ENCODE results near the gene UNCX.
"Not testable (repeated sequence)": the region's sequence is repeated elsewhere in the genome, so short reads cannot be mapped to it uniquely, and the experiment has no call there.

UNCX gene

DNA sequence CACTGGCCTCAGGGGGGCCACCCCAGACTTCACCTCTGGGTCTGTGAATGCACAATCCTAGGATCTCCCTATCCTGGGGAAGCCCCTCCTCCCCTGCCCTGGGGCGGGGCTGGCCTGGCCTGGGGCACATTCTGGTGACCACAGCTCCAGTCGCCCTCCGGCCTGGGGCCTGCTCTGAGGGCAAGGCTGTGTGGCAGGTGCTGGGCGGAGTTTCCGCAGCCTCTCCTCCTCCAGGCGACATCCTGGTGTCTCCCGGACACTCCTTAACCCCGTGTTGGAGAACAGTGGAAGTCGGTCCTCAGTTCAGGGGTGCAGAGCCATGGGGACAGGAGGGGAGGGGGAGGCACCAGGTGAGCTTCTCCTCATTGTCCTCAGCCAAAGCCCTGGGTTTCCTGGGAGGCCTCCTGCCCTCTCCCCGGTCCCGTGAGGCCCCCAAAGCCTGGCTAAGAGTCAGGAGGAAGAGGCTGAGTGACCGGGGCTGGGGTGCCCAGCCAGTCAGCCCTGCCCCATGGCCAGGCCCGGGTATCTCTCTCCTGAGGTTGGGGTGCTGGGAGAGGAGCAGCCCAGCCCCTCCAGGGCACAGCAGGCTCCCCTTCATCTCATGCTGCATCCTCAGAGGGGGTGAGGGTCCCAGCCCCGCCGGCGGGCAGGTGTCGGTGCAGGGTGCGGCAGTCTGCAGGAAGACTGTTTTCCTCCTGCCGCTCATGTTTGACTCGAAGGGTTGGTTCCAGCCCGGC, 22.6 kb downstream of the UNCX start:
- in situ Hi-C loops (cut with MboI; ENCODE audit: low sequenced_read_pairs) = no loop called here

DNA sequence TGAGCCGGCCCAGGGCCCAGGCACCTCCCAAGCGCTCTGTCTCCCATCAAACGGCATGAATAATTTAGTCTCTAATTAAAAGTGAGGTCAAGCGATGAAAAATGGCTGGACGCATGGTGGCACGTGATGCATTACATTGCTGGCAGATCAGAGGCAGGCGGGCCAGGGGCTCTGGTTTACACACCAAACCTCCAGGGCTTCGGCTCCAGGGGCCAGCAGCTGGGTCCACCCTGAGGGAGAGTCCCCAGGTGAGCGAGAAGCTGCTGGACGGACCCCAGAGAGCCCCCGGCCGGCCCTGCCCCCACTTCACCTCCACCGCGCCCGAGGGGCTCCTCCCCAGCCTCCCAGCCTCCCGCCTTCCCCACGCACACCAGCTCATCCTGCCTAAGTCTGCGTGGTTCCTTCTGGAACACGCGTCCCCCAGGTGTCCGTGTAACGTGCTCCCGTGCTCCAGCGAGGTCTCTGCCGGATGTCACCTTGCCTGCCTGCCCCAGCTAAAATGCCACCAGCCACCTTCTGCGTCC, 23.2 kb downstream of the UNCX start:
- in situ Hi-C loops (cut with MboI; ENCODE audit: low sequenced_read_pairs) = no loop called here

DNA sequence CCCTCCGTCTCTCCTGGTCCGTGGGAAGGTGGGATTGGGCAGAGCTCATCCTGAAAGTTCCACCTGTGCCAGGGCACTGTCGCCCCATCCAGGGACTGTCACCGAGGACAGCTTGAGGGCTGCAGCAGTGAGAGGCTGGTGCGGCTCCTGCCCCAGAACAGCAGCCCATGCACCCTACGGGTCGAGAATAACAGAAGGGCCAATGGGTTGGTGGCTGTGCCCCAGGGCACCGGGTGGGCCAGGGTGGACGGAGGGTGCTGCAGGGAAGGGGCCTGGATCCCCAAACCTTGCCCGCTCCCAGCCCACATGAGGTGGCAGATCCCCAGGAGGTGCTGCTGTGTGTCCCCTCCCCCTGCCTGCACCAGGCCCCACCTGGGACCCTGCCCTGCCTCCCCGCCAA, 23.9 kb downstream of the UNCX start:
- in situ Hi-C loops (cut with MboI; ENCODE audit: low sequenced_read_pairs) = no loop called here

DNA sequence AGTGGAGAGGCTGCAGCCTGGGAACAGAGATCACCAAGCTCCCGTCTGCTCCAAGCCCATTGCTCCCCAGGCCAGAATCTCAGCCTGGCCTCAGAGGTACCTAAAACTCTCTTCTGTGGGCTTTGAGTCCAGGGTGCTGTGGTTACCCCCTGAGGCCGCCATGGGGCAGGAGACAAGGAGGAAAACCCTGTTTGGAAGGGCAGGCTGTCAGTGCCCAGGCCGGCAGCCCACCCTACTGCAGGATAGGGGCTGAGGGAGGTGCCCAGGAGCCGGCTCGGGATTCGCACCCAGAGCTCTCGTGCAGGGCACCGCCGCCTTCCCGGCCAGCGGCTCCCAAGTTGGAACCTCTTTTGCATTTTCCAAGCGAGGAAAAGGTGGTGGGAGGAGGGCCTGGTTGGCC, 24.5 kb downstream of the UNCX start:
- in situ Hi-C loops (cut with MboI; ENCODE audit: low sequenced_read_pairs) = no loop called here

DNA sequence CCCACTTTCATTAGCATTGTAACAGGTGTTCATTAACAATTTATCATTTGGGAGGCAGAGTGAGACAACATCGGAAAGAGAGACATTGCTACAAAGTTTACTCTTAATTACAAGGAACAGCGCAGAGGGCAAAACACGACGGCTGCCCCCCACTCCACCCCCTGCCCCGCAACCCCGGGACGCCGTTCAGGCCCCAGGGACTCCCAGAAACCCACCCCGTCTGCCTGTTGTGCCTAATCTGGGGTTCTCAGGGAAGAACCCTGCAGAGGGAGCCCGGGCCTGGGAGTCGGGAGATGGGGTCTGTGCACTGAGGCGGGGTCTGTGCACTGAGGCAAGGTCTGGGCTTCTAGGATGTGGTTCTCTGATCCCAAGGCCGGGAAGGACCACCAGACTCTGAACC, 25.2 kb downstream of the UNCX start:
- in situ Hi-C loops (cut with MboI; ENCODE audit: low sequenced_read_pairs) = no loop called here

DNA sequence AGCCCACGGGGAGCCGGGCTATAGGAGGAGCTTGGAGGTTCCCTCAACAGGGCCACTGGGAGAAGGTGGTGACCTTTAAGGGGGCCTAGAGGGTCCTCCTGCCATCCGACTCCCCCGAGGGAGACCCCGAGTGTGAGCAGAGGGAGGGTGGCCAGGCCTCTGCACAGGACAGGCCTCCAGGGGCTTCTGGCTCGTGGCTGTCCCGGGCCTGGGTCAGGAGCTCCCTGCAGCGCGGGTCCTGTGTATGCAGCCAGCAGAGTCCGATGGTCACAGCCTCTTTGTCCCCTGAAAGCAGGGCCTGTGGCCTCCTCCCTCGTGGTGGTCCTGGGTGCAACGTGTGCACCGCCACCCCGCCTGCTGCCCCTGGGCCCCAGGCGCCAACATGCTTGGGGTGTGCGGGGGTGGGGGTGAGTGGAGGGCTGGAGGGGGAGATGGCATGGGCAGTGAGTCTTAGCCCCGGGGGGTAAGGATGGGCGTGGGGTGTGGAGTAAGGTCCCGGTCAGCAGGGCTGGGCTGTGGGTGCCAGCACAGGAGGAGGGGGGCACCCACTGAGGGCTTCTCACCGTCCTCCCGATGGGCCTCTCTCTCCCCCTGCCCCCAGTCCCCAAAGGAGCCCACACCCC, 27.1 kb downstream of the UNCX start:
- in situ Hi-C loops (cut with MboI; ENCODE audit: low sequenced_read_pairs) = no loop called here

DNA sequence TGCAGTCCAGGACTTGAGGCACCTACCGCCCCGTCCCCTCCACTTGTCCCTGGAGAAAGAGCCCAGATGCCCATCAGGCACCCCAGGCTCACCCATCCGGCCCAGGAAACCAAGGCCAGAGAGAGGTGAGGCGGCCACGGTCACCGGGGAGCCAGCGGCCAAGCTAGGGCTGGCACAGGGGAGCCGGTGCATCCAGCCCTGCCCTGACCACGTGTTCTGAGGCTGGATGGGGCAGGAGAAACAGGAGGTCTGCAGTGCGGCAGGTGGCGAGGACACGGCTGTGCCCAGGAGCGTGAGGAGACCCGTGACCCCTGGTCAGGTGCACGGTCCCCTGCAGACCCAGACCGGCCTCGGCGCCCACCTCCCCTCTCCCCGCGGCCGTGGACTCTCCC, 27.6 kb downstream of the UNCX start:
- in situ Hi-C loops (cut with MboI; ENCODE audit: low sequenced_read_pairs) = no loop called here

DNA sequence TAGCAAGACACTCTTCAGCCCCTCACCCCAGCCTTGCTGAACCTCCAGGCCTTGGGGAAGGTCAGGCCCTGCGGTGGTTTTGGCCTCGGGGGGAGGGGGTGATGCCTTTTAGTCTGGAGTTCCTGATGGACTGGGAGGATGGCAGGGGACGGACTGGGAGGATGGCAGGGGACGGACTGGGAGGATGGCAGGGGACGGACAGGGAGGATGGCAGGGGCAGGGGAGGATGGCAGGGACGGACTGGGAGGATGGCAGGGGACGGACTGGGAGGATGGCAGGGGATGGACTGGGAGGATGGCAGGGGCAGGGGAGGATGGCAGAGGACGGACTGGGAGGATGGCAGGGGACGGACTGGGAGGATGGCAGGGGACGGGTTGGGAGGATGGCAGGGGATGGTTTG, 28.4 kb downstream of the UNCX start:
- in situ Hi-C loops (cut with MboI; ENCODE audit: low sequenced_read_pairs) = not testable (repeated sequence)

DNA sequence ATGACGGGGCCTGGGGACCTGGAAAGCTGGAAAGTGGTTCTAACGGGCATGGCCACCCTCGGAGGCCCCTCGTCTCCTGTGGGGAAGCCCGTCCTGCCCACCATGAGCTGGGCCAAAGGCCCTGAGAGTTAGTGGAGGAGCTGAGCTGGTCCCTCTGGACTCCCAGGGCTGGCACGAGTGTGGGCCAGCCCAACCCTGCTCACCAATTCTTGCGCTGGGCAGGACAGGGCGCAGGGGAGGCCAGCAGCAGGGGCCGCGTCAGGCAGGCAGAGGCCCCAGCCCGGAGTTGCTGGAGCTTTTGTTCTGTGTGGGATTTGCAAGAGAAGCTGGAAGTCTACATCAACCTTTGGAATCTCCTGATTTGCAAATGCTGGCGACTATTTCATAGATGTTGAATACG, 29.8 kb downstream of the UNCX start:
- in situ Hi-C loops (cut with MboI; ENCODE audit: low sequenced_read_pairs) = no loop called here

DNA sequence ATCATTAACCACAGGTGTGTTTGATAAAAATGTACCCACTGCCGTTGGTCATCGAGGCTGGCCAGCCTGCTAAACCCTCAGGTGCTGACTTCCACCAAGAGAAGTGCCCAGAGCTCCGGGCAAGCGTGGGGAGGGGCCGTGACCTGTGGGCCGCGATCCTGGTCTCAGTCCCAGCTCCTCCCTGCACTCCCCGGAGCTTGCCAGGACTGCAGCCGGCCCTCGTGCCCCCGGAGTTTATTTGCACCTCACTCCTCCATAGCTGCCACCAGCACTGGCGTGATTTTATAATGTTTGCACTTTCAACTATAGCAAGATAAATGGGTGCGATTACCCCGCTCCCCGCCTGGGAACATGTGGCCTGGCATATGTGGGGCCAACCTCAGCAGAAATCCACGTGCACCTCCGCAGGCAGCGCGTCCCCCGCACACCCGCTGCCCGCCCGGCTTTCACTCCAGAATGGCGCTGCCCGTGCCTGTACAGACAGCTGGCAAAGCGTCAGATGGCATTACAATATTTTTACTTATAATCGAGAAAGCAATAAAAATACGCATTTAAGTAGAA, 30.8 kb downstream of the UNCX start:
- in situ Hi-C loops (cut with MboI; ENCODE audit: low sequenced_read_pairs) = no loop called here

DNA sequence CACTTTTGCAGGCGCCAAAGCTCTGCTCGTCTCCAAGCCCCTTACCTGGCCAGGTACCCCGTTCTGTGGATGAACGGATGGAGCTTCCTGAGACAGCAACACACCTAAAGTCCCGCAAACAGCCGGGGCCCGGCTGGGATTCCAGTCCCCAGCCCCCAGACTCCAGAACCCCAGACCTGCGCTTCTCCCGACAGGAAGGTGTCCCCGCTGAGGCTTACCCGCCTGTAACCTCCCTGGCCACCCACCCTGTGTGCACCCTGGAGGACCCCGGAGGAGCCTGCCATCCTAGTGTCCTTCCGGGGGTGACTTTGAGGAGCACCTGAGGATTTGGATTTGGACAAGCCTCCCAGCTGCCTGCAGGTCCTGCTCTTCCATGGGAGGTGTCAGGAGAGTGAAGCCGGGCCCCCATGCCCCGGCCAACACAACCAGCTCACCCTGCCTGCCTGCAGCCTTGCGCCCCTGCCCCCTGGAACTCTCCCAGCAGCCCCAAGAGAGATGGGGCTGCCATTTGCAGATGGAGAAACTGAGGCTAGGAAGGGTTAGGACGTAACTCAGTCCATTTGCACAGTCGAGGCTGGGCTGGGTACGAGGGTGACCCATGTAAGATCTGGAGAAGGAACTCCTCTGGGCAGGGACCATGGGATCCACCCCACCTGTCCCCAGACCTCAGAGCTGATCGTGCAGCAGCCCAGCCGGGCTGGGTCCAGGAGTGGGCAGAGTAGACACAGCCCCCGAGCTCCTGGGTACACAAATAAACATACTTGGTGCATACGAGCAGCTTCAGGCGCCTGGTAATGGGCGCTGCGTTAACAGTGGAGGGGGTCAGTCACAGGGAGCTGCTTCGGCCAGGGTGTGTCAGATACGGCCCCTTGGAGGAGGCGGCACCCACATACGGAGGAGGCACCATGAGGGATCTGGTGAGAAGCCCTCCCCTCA, 31.9 kb downstream of the UNCX start:
- in situ Hi-C loops (cut with MboI; ENCODE audit: low sequenced_read_pairs) = no loop called here

DNA sequence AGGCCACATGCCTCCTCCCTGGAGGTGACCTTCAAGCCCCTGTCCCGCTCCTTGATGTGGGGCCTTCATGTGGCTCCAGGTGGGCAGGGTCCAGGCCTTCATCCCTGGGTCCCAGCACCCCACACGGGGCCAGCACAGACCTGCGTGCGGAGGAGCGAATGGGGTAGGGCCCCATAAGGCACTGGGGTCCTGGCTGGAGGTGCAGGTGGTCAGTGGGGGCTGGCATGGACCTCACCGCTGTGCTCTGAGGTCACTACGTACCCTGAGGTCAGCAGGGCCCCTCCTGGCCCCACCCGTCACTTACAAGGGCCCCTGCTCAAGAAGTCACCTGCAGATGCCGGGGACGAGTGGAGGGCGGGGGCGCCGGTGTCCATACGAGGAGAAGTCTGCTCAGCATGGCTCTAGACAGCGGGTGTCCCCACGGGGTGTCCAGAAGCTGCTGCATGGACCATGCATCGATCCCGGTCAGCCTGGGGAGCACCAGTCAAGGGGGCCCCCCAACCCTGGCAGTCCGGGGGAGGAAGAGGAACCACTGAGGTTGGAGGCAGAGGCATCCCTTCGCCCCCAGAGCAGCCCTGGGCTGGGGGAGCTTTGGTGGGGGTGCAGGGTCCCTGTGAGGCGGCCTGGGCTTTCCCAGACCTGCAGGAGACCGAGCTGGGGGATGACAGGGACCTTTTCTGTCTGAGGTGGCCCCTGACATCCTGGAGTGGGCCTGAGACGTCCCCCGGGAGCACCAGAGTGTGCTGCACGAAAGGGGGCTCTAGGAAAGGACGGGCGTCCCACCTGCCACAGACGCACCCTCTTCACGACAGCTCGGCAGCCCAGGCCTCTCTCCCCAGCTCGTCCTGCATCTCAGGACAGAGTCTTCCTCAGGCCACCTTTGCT, 34.6 kb downstream of the UNCX start:
- in situ Hi-C loops (cut with MboI; ENCODE audit: low sequenced_read_pairs) = no loop called here

DNA sequence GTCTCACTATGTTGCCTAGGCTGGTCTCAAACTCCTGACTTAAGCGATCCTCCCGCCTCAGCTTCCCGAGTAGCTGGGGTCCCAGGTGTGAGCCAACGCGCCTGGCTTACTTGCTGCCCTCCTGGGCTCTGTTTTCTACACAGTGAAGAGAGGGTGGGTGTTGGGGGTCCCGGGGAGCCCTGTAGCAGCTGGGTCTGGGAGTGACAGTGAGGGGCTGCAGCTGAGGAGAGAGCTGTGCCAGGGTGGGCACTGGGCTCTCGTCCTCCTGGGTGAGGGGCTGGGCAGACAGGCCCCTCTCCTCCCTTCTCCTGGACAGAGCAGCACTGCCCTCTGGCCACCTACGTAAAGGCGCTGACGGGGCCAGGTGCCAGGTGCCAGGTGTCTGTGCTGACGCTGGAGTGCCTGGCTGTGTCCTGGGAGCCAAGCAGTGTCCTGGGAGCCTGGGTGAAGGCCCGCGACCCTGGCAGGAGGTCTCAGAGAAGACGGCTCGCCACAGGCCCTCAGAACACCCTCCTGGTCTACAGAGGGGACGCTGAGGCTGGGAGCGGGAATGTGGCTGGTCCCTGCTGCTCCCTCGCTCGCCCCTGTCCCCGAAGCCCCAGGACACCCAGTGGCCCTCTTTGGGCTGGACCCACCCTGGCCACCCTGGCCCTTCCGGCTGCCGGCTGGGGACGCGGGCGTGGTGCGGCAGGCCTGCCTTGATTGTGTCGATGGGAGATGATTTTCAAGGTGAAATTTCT, 35.6 kb downstream of the UNCX start:
- in situ Hi-C loops (cut with MboI; ENCODE audit: low sequenced_read_pairs) = no loop called here

DNA sequence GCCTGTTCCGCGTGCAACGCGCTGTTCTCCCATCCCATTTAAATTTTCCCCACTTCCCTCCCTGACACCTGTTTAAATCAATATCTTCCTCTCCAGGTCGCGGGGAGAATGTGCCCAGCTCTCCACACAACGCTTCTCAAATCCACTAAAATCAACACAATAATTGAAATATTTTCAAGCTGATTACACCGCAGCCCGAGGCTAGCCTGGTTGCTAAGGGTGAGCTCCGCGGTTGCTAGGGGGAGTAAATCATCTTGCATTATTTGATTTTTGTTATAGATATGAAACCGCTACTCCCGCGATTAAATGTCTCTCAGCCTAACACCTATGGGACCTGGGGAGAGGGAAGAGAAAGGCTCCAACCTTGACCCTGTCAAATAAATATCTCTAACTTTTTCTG, 36.2 kb downstream of the UNCX start:
- in situ Hi-C loops (cut with MboI; ENCODE audit: low sequenced_read_pairs) = no loop called here

DNA sequence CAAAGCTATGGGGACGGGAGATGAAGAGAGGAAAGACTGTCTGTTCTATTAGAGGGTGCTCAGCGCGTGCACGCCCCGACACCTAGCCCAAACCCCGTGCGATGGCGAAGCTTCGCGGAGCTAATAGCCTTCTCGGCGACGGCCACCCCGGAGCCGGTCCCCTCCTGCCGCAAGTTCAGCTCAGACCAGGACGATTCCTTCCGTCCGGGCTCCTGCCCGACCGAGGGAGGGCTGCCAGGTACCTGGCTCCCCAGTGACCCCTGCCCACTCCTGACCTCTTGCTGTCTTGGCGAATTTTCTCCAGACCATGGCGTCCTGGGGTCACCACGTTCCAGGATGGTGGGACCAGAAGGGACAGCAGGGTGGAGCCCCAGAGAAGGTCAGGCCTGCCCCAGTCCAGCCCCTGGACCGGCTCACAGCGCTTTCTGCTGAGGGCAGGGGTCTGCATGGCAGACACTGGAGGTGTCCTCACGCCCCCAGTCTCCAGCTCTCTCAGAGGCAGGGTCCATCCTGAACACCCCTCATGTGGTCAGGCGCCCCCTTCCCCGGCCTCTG, 36.7 kb downstream of the UNCX start:
- in situ Hi-C loops (cut with MboI; ENCODE audit: low sequenced_read_pairs) = no loop called here

DNA sequence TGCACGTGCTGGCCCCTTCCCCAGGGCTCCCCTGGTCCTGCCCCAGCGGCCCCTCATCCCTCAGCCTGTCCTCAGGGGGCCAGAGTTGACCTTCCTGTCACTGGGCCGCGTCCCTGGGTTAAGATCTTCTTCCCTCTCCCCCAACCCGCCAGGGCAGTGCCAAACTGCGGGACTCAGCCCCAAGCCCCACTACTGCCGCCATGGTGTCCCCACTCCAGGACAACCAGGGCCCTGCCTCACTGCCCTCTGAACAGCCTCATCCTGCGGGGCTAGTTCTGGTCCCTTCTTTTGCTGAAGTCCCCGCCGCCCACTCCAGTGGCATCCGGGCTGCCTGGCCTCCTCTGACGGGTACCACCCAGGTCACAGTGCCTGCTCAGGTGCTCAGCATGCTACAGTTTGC, 37.5 kb downstream of the UNCX start:
- in situ Hi-C loops (cut with MboI; ENCODE audit: low sequenced_read_pairs) = no loop called here

DNA sequence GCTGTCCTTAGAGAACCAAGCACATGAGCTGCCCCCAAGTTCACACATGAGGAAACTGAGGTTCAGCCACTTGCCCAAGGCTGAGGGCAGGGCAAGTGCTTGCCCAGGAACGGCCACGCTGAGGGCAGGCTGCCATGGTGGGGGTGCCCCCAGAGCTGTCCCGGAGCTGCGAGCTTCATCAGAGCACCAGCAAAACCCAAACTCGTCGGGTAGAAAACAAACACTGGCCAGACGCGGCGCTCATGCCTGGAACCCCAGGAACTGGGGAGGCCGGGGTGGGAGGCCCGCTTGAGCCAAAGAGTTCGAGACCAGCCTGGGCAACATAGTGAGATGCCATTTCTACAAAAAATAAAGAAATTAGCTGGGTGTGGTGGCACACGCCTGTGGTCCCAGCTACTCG, 38.4 kb downstream of the UNCX start:
- in situ Hi-C loops (cut with MboI; ENCODE audit: low sequenced_read_pairs) = no loop called here

DNA sequence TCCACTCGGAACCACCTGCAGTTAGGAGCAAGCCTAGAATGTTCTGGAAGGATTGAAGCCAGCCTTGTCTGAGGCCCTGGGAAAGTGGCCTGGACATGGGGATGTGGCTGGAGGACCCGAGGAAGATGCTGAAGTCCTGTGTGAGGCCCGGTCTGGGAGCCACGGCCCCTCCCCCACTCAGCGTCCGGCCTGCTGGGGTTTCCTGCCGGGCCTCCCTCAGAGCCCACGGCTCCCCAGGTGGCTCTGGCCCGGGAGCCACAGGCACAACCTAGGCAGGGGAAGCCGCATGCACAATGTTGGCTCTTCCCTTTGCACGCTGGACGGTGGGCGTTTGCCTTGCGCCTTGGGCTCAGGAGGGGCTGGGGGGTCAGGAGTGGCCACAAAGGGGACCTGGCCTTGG, 39.0 kb downstream of the UNCX start:
- in situ Hi-C loops (cut with MboI; ENCODE audit: low sequenced_read_pairs) = no loop called here

DNA sequence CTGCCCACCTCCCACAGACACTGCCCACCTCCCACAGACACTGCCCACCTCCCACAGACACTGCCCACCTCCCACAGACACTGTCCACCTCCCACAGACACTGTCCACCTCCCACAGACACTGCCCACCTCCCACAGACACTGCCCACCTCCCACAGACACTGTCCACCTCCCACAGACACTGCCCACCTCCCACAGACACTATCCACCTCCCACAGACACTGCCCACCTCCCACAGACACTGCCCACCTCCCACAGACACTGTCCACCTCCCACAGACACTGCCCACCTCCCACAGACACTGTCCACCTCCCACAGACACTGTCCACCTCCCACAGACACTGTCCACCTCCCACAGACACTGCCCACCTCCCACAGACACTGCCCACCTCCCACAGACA, 39.5 kb downstream of the UNCX start:
- in situ Hi-C loops (cut with MboI; ENCODE audit: low sequenced_read_pairs) = not testable (repeated sequence)
